IPS-20b (cell line): ENCODE measurements around the gene DLEU7.
A peak's percentile ranks its signal among the peaks of the same experiment; 100 is the strongest.

Experiments used
- H3K27ac ChIP-seq: one replicate; pipeline ENCODE4 v1.5.1; 2013; ENCODE audit warnings: low read length
- H3K27me3 ChIP-seq: 2 replicates; pipeline ENCODE4 v1.6.1; 2013; ENCODE audit warnings: mild to moderate bottlenecking, low read length, inconsistent platforms; ENCODE audit not compliant: insufficient read depth
- H3K36me3 ChIP-seq: 2 replicates; pipeline ENCODE4 v1.6.1; 2013; ENCODE audit warnings: low read depth, mild to moderate bottlenecking, inconsistent platforms, low read length, moderate library complexity; ENCODE audit not compliant: insufficient read depth
- H3K4me1 ChIP-seq: 2 replicates; pipeline ENCODE4 v1.6.1; 2013; ENCODE audit warnings: mild to moderate bottlenecking, control low read depth, inconsistent platforms, low read length, moderate library complexity; ENCODE audit not compliant: insufficient read depth
- H3K4me3 ChIP-seq: 2 replicates; pipeline ENCODE4 v1.5.1; 2013; ENCODE audit warnings: mild to moderate bottlenecking, low read length, inconsistent platforms
- H3K9ac ChIP-seq: 2 replicates; pipeline ENCODE4 v1.6.1; 2013; ENCODE audit warnings: low read depth, mild to moderate bottlenecking, inconsistent platforms, low read length, moderate library complexity
- H3K9me3 ChIP-seq: 2 replicates; pipeline ENCODE4 v1.6.1; 2013; ENCODE audit warnings: mild to moderate bottlenecking, low read depth, low read length, inconsistent platforms; ENCODE audit not compliant: insufficient read depth

The DLEU7 gene

DNA sequence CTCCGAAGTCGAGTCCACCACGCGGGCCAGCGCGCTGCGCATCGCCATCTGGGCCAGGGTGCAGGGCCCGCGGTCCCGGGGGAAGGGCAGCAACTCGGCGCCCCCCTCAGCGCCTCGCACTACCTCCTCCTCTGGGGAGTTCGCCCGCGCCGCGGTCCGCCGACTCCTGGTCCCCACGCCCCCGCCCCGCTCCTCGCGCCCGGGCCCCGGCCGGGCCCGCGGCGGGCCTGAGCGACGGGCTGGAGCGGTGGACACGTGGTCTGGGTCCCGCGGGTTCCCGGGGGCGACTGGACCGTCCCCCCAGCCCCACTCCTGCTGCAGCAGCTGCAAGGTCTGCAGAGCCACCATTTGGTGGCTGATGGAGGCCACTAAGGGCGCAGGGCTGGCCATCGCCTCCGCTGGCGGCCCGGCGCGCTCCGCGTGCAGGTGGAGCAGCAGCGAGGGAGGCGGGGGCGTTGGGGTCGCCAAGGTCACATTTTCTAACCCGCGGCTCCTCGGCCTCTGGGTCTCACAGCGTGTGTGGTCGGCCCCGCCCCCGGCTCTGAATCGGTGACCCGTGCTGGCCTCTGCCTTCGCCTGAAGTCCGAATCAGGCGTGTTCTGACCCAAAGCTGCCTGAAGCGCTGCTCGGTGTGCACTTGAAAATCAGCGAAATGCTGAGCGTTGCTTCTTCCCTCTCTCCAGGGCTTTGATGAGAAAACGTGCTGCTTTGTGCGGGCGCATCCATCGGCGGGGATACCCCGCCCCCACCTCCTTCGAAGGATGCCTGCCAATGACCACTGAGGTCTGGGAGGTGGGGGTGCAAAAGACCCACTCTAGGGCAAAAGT lies at the start of gene DLEU7:
TSS of gene DLEU7 (minus strand) at position 436 of the 827 bp plus-strand sequence. CDS start at position 390, 46 bp downstream.
- H3K4me1 ChIP-seq = peaks cover 13% of the 10 kb centered on the region; the same call in 1 of the 2 replicates
- H3K9ac ChIP-seq = peak within 1 kb of the TSS; percentile 60; the same call in 1 of the 2 replicates
- peak within 1 kb of the TSS; percentile 59 for H3K4me3 ChIP-seq
- H3K9me3 ChIP-seq = no peaks in the 10 kb centered on the region
- no peak within 1 kb of the TSS for H3K27ac ChIP-seq
- peaks cover 2% of the 10 kb centered on the region; the same call in 1 of the 2 replicates for H3K36me3 ChIP-seq
- peaks cover 48% of the 10 kb centered on the region for H3K27me3 ChIP-seq

DNA sequence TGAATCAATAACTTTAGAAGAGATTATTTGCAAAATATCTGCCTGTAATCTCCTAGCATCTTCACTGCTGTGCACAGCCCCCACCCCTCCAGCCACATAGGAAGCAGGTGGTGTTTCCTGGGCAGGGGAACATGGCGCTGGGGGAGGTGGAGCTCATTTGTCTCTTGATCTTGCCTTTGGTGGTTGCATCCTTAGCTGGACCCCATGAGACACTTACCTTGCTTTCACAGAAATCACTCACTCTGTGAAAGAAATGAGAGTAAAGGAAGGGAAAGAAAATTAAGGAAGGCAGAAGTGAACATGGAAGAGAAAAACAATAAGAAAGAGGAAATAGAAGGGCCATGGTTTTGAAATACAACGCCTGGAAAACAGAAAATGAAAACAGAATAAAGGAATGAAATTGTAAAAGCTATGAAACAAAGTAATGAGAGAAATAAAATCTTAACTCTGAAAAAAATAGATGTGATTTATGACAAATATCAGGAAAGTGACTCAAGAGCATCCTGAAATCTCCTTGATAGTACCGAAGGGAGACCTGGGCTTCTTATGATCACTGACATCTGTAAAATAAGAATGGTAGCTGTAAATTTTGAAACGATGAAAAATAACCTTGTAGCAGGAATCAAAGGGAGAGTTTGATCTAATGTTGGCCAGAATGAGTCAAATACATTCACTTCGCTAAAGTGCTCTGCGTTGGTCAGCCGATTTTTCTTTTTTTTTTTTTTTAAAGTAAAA lies 48.9 kb upstream of the DLEU7 start:
- no peaks in the 10 kb centered on the region for H3K36me3 ChIP-seq
- no peak overlapping the region for H3K27ac ChIP-seq
- no peaks in the 10 kb centered on the region for H3K27me3 ChIP-seq
- H3K4me1 ChIP-seq = peaks cover 23% of the 10 kb centered on the region; the same call in 1 of the 2 replicates
- H3K4me3 ChIP-seq = no peak overlapping the region
- no peaks in the 10 kb centered on the region for H3K9me3 ChIP-seq
- no peak overlapping the region for H3K9ac ChIP-seq

DNA sequence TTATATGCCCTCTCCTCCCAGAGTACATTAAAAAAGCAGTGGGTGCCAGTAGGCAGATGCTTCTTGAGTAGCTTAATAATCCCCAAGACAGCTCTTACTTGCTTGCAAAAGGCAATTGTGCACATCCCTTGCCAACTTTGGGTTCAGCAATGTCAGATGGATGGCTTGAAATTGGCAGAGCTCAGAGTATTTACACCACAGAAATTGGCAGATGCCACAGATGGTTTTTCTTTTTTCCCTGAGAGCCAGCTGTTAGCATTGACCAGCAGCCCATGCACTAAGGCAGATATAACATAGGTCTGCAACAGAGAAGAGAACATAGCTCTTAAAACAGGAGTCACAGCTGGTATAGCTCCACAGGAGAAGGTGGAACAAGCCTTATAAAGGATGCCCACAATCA lies 47.7 kb upstream of the DLEU7 start:
- Histone ChIP-seq H3K36me3 (no peaks in the 10 kb centered on the region), H3K27ac (no peak overlapping the region), H3K4me3 (no peak overlapping the region), H3K27me3 (no peaks in the 10 kb centered on the region), H3K9ac (no peak overlapping the region), H3K4me1 (peaks cover 23% of the 10 kb centered on the region; the same call in 1 of the 2 replicates), H3K9me3 (no peaks in the 10 kb centered on the region)

- Histone ChIP-seq H3K4me1 (peaks cover 21% of the 10 kb centered on the region; the same call in 1 of the 2 replicates), H3K4me3 (no peak overlapping the region), H3K9ac (no peak overlapping the region), H3K36me3 (no peaks in the 10 kb centered on the region), H3K9me3 (no peaks in the 10 kb centered on the region), H3K27me3 (no peaks in the 10 kb centered on the region), H3K27ac (no peak overlapping the region)
These were observed 45.8 kb upstream of the DLEU7 start for GRCh38 chr13:50889317-50889716.

- Histone ChIP-seq H3K4me3 (no peak overlapping the region), H3K9ac (no peak overlapping the region), H3K27ac (no peak overlapping the region), H3K27me3 (no peaks in the 10 kb centered on the region), H3K36me3 (no peaks in the 10 kb centered on the region), H3K9me3 (no peaks in the 10 kb centered on the region), H3K4me1 (peaks cover 13% of the 10 kb centered on the region; the same call in 1 of the 2 replicates)
These were observed 44.9 kb upstream of the DLEU7 start for GRCh38 chr13:50888362-50888761.

- no peaks in the 10 kb centered on the region for H3K36me3 ChIP-seq
- H3K27ac ChIP-seq = no peak overlapping the region
- no peak overlapping the region for H3K9ac ChIP-seq
- no peaks in the 10 kb centered on the region for H3K9me3 ChIP-seq
- peaks cover 3% of the 10 kb centered on the region; the same call in 1 of the 2 replicates for H3K4me1 ChIP-seq
- H3K4me3 ChIP-seq = no peak overlapping the region
- no peaks in the 10 kb centered on the region for H3K27me3 ChIP-seq
These were observed 43.7 kb upstream of the DLEU7 start for GRCh38 chr13:50887151-50887550.

- H3K9ac ChIP-seq = no peak overlapping the region
- H3K36me3 ChIP-seq = no peaks in the 10 kb centered on the region
- no peaks in the 10 kb centered on the region for H3K4me1 ChIP-seq
- no peak overlapping the region for H3K27ac ChIP-seq
- H3K4me3 ChIP-seq = no peak overlapping the region
- H3K9me3 ChIP-seq = no peaks in the 10 kb centered on the region
- no peaks in the 10 kb centered on the region for H3K27me3 ChIP-seq
These were observed 40.8 kb upstream of the DLEU7 start for GRCh38 chr13:50884265-50884664.

DNA sequence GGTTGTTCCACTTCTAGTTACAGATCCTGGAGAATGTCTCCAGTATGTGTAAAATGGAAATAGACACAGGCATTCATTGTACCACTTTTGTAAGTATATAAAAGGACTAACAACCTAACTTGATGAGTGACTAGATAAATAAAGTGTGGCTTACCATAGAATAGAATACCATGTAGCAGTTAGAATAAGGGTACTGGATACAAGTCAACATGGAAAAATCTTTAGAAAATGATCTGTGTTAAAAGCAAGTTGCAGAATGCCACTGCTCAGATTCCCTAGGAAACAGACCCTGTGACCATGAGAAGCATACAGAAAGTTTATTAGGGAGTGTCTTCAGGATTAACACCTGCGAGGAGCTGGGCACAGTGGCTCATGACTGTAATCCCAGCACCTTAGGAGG lies 40.2 kb upstream of the DLEU7 start:
- Histone ChIP-seq H3K9ac (no peak overlapping the region), H3K27ac (no peak overlapping the region), H3K27me3 (no peaks in the 10 kb centered on the region), H3K9me3 (no peaks in the 10 kb centered on the region), H3K4me1 (no peaks in the 10 kb centered on the region), H3K4me3 (no peak overlapping the region), H3K36me3 (no peaks in the 10 kb centered on the region)

DNA sequence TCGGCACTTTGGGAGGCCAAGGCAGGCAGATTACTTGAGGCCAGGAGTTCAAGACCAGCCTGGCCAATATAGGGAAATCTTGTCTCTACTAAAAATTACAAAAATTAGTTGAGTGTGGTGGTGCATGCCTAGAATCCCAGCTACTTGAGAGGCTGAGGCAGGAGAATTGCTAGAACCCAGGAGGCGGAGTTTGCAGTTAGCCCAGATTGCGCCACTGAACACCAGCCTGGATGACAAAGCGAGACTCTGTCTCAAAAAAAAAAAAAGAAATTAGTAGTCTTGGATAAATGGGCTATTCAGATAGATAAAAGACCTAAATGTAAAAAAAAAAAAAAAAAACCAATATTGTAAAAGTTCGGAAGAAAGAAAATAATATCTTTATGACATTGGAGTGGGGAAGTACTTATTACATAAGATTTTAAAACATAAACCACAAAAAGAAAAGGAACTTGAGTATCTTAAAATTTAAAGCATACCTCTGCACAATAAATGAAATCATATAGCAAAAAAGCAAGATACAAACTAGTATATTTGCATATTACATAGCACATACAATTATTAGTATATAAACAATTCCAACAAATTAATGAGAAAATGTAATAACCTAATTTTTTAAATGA lies 39.4 kb upstream of the DLEU7 start:
- Histone ChIP-seq H3K4me1 (no peaks in the 10 kb centered on the region), H3K9ac (no peak overlapping the region), H3K36me3 (no peaks in the 10 kb centered on the region), H3K9me3 (no peaks in the 10 kb centered on the region), H3K27me3 (no peaks in the 10 kb centered on the region), H3K27ac (no peak overlapping the region), H3K4me3 (no peak overlapping the region)

- Histone ChIP-seq H3K4me1 (no peaks in the 10 kb centered on the region), H3K27ac (no peak overlapping the region), H3K4me3 (no peak overlapping the region), H3K36me3 (no peaks in the 10 kb centered on the region), H3K9ac (no peak overlapping the region), H3K9me3 (no peaks in the 10 kb centered on the region), H3K27me3 (no peaks in the 10 kb centered on the region)
These were observed 30.5 kb upstream of the DLEU7 start for GRCh38 chr13:50873991-50874390.

DNA sequence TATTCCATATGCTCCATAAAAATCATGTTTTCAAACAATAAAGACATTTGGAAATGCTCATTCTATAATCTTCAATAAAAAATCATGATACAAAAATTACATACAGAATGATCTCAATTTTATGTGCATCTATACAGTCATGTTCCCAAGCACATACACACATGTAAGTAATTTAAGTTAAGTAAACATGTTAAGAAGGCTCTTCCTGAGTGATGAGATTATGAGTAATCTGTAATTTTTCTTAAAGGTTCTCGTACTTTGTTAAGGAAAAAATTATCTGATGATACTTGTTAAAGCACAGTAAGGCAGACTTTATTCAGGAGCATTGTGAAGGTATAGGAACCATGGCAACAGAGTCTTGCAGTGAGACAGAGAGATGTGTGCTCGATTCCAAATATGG lies 30.0 kb upstream of the DLEU7 start:
- Histone ChIP-seq H3K4me3 (no peak overlapping the region), H3K27ac (no peak overlapping the region), H3K27me3 (no peaks in the 10 kb centered on the region), H3K9ac (no peak overlapping the region), H3K4me1 (no peaks in the 10 kb centered on the region), H3K36me3 (no peaks in the 10 kb centered on the region), H3K9me3 (no peaks in the 10 kb centered on the region)
